Activated CD8-positive, alpha-beta memory T cell treated with anti-CD3 and anti-CD28 coated beads for 48 hours (primary cell): ENCODE data around the gene TNFRSF1A.

Experiments used
- DNase-seq, 3 experiments: peaks; one replicate each; pipeline ENCODE4 v3.0.0-alpha.2; 2020; ENCODE audit warnings: low read depth in 2 of 3, low spot score in 2 of 3

The TNFRSF1A gene

DNA sequence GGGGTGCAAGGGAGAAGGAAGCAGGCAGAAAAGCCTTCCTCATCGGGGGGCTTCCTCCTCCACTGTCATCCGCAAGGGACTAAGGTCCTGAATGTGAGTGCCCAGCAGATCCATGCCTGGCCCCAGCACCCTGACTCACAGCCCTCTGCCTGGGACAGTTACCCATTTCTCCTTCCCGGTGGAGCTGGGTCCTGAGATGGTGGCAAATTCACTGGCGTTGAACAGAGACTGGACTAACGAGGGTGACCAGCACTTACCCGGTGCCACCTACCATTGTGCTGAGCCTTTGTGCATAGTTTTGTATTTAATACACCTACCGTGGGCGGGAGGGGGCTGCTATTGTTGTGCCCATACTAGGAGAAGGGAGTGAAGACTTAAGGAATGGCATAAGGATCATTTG is 62.2 kb downstream of the TNFRSF1A start:
- no peak for DNase-seq

DNA sequence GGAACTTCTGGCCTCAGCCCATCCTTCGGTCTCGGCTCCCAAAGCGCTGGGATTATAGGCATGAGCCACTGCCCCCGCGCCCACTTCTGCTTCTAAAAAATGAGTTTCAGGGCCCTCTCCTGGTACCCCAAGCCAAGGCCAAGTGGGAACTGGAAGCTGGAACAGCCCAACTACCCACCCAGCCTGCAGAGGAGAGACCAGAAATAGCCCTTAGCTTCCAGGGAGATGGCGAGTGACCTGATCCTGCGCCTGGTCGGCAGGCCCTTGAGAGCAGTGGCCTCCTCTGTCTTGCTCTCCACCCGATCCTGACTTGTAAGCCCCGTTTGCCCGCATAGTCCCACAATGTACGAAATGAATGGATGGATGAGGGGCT is 62.6 kb downstream of the TNFRSF1A start:
- no peak for DNase-seq
